Measurements from ENCODE around the gene CCNY. TPM values are rescaled to one million over a fixed set of nuclear protein-coding genes. Genes with fewer than 3 reads are reported as not detected.

The CCNY gene
- total and polyA plus RNA-seq, 2 of the 13 experiments (the other 11 are each of a cell fraction or from before 2014, with no cell fraction given), result 48.2 to 54.7 TPM

- in situ Hi-C loops (cut with HindIII; ENCODE audit: extremely low pct_ligation_motif_present, low pct_unique_long_range_greater_than_20kb), result no loop called here
- WGBS (ENCODE audit: low lambda C conversion rate), result 18% methylated on average over 3 of the region's 3 CpGs
These were observed 244.1 kb downstream of the CCNY start for GRCh38 chr10:35580423-35580770.

More at GRCh38 chr10:35580423-35580770, 244.1 kb downstream of the CCNY start:
- H3K4me1 ChIP-seq (ENCODE audit: insufficient read depth, low read length), result no peaks in the 10 kb centered on the region
- no peak overlapping the region for H2AFZ ChIP-seq (ENCODE audit: low read length)
- no peak overlapping the region for H3K4me3 ChIP-seq (replicated peaks in 1 of 3; ENCODE audit: insufficient read depth in 1 of 3, low read depth in 2 of 3, low read length in 3 of 3)
- CTCF ChIA-PET (ENCODE audit: low intra/inter-chr PET ratio, low total read pairs), result no interaction called here
- intact Hi-C loops (cut with micrococcal nuclease; ENCODE audit: unreplicated experiment), result no loop called here
- no peaks in the 10 kb centered on the region for H4K20me1 ChIP-seq (ENCODE audit: insufficient read depth, low read length)
- no peak overlapping the region for H3K4me2 ChIP-seq (ENCODE audit: low read depth, low read length)
- POLR2A ChIA-PET, result no interaction called here
- FAIRE-seq (no peak), DNase-seq (ENCODE audit: low spot score) (no peak), ATAC-seq (no peak)
- H3K27ac ChIP-seq (ENCODE audit: extremely low read length, insufficient read depth, low read length), result no peak overlapping the region
- no TSS peak for BruUV-seq (replicated peaks)
- no peaks in the 10 kb centered on the region for H3K9me3 ChIP-seq (ENCODE audit: low read length)
- no peaks in the 10 kb centered on the region for H3K36me3 ChIP-seq (replicated peaks in 1 of 2; ENCODE audit: control insufficient read depth in 1 of 2, insufficient read depth in 2 of 2, low read length in 2 of 2)
- no peak overlapping the region for H3K9ac ChIP-seq (ENCODE audit: insufficient read depth, low read depth, low read length)
- no peaks in the 10 kb centered on the region for H3K79me2 ChIP-seq (ENCODE audit: insufficient read depth, low read length)
- TF ChIP-seq ZNF777 (CRISPR knock-in tag; IDR thresholded peaks at IDR 0.05) (no peak), ZBTB25 (CRISPR knock-in tag; IDR thresholded peaks at IDR 0.05) (no peak), HNRNPL (IDR thresholded peaks at IDR 0.05; ENCODE audit: low read depth, low read length) (no peak), TBX2 (CRISPR knock-in tag; IDR thresholded peaks at IDR 0.05; ENCODE audit: borderline replicate concordance) (no peak), EED (CRISPR knock-in tag; IDR thresholded peaks at IDR 0.05) (no peak), ELF4 (CRISPR knock-in tag; IDR thresholded peaks at IDR 0.05; ENCODE audit: borderline replicate concordance) (no peak), POLR2G (IDR thresholded peaks at IDR 0.05; ENCODE audit: low read depth, low read length) (no peak), ZNF44 (CRISPR knock-in tag; IDR thresholded peaks at IDR 0.05) (no peak), EP300 (IDR thresholded peaks at IDR 0.05; ENCODE audit: low read depth in 2 of 2, low read length in 2 of 2) (no peak), EP300 (CRISPR knock-in tag; IDR thresholded peaks at IDR 0.05; ENCODE audit: borderline replicate concordance) (no peak), ZNF839 (CRISPR knock-in tag; IDR thresholded peaks at IDR 0.05; ENCODE audit: borderline replicate concordance) (no peak), ZMAT3 (CRISPR knock-in tag; conservative IDR thresholded peaks at IDR 0.05) (no peak), LRRFIP1 (CRISPR knock-in tag; conservative IDR thresholded peaks at IDR 0.05) (no peak), FOSL1 (CRISPR knock-in tag; IDR thresholded peaks at IDR 0.05; ENCODE audit: borderline replicate concordance) (no peak), DBP (CRISPR knock-in tag; IDR thresholded peaks at IDR 0.05; ENCODE audit: not compliant biosample characterization) (no peak), NRL (CRISPR knock-in tag; IDR thresholded peaks at IDR 0.05; ENCODE audit: borderline replicate concordance) (no peak)
- H3K27me3 ChIP-seq (ENCODE audit: control insufficient read depth in 1 of 2, insufficient read depth in 2 of 2, low read length in 2 of 2), result peaks cover 0 to 6% of the 10 kb centered on the region in 2 experiments; a peak in 1 of 5 replicates

Measured in HepG2 (cell line).